AG04450 (cell line): ENCODE results near the gene TMEM175. TPM values are rescaled to one million over a fixed set of nuclear protein-coding genes. Genes with fewer than 3 reads are reported as not detected.

Experiments used
- CTCF ChIA-PET: fragments of 300-600, 350-600 bp; formaldehyde crosslinking; extraction: SDS; loops from one replicate; lab custom pipeline; 2022; ENCODE audit warnings: antibody characterized with exemption, inconsistent platforms; lab: Charles Lee
- POLR2A ChIA-PET: fragments of 350-600 bp; formaldehyde crosslinking; extraction: SDS; loops from one replicate; lab custom pipeline; 2021; ENCODE audit warnings: antibody characterized with exemption, inconsistent platforms; lab: Yijun Ruan, JAX
- DNase-seq: peaks from one replicate; pipeline ENCODE4 v3.0.0-alpha.2; 2011; ENCODE audit warnings: low read depth, low spot score
- H3K27ac ChIP-seq: one replicate; pipeline ENCODE4 v1.5.1; 2012; ENCODE audit warnings: low read depth, low read length, control low read depth
- H3K27me3 ChIP-seq: one replicate; pipeline ENCODE4 v1.6.0; 2012; ENCODE audit warnings: low read length; ENCODE audit not compliant: control insufficient read depth, insufficient read depth
- H3K4me3 ChIP-seq: 2 replicates; pipeline ENCODE4 v1.5.1; 2011; ENCODE audit warnings: mild to moderate bottlenecking, low read depth, low read length, control low read depth
- H3K9me3 ChIP-seq: 2 replicates; pipeline ENCODE4 v1.5.1; 2012; ENCODE audit warnings: low read length; ENCODE audit not compliant: control insufficient read depth, insufficient read depth
- polyA plus RNA-seq: library from polyadenylated mRNA; depleted of rRNA; stranded (reverse); fragments of >200 nt; gene quantifications from 2 replicates; pipeline ENCODE4 v1.2.3, GENCODE V29; 2011
- TF ChIP-seq, protein P1 (sequence below): IDR thresholded peaks from 2 replicates; pipeline ENCODE4 v1.5.1; 2011; ENCODE audit warnings: low read depth, low read length, control low read depth, inconsistent platforms

TMEM175 gene
- polyA plus RNA-seq, 1 experiment: 27.9 TPM

DNA sequence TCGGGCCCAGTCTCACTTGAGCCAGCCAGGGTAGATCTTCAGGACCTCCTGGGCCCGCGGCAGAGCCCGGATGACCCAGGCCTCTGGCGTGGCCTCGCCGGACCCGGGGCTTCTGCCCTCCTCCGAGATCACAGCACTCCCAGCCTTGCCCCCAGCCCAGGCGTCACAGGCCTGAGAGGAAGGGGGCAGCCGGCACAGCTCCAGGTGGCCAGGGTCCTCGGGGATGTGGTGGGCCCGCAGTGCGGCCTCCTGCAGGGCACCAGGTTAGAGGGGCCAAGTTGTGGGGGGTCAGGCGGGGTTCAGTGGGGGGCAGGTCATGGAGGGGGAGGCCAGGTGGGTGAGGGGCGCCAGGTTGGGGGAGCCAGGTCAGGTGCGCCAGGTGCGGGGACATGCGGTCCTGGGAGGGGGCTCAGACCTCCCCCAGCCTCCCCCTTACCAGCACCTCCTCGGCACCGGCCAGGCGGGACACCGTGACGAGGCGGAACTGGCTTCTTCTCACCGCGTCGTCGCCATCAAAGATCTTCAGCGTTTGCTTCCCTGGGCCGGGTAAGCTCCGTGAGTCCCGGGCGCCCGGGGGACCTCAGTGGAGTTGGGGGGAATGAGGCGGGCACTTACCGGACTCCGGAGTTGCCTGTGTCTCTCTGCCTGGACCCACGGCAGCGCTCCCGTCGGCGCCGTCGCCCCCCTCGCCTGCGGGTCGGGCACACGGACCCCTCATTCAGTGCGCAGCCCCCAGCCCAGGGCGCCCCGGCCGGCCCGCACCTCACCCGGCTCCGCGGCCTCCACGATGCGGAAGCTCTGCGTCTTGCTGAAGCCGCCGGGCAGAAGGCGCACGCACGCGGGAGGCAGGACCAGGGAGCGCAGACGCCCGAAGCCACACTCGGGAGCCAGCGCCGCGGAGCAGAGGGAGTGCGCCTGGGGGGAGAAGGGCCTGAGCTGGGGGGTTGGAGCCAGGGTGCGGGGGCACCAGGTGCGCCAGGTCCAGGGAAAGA, 35.1 kb downstream of the TMEM175 start:
- TF ChIP-seq, protein P1, sequence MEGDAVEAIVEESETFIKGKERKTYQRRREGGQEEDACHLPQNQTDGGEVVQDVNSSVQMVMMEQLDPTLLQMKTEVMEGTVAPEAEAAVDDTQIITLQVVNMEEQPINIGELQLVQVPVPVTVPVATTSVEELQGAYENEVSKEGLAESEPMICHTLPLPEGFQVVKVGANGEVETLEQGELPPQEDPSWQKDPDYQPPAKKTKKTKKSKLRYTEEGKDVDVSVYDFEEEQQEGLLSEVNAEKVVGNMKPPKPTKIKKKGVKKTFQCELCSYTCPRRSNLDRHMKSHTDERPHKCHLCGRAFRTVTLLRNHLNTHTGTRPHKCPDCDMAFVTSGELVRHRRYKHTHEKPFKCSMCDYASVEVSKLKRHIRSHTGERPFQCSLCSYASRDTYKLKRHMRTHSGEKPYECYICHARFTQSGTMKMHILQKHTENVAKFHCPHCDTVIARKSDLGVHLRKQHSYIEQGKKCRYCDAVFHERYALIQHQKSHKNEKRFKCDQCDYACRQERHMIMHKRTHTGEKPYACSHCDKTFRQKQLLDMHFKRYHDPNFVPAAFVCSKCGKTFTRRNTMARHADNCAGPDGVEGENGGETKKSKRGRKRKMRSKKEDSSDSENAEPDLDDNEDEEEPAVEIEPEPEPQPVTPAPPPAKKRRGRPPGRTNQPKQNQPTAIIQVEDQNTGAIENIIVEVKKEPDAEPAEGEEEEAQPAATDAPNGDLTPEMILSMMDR: no peak
- CTCF ChIA-PET: interaction anchor here (0.6 kb wide), 1 partner anchor 32 kb away, joined by 4 read pairs; no protein-coding TSS in a partner anchor
- Histone ChIP-seq H3K9me3 (no peaks in the 10 kb centered on the region; the same call in 1 of the 2 replicates), H3K27ac (no peak overlapping the region), H3K4me3 (no peak overlapping the region), H3K27me3 (no peaks in the 10 kb centered on the region)
- POLR2A ChIA-PET: no interaction called here
- no peak for DNase-seq

- no peak for DNase-seq
- Histone ChIP-seq H3K27me3 (no peaks in the 10 kb centered on the region), H3K27ac (no peak overlapping the region), H3K4me3 (no peak overlapping the region), H3K9me3 (no peaks in the 10 kb centered on the region; the same call in 1 of the 2 replicates)
- TF ChIP-seq, protein P1: no peak
- CTCF ChIA-PET: no interaction called here
- POLR2A ChIA-PET: no interaction called here
Measured at GRCh38 chr4:968221-968620, 36.0 kb downstream of the TMEM175 start.

GRCh38 chr4:968621-969394, 36.5 kb downstream of the TMEM175 start:
- Histone ChIP-seq H3K9me3 (no peaks in the 10 kb centered on the region; the same call in 1 of the 2 replicates), H3K27me3 (no peaks in the 10 kb centered on the region), H3K4me3 (no peak overlapping the region), H3K27ac (no peak overlapping the region)
- DNase-seq: no peak
- ChIA-PET POLR2A (no interaction called here), CTCF (no interaction called here)
- TF ChIP-seq, protein P1: no peak

GRCh38 chr4:970046-970745, 37.9 kb downstream of the TMEM175 start:
- Histone ChIP-seq H3K27ac (no peak overlapping the region), H3K9me3 (peaks cover 4% of the 10 kb centered on the region; the same call in 1 of the 2 replicates), H3K27me3 (no peaks in the 10 kb centered on the region), H3K4me3 (no peak overlapping the region)
- no peak for DNase-seq
- ChIA-PET CTCF (no interaction called here), POLR2A (no interaction called here)
- TF ChIP-seq, protein P1: no peak
